Nephron (organoid): ENCODE data around the gene OLFM2.

Source experiments
- H3K27ac Mint-ChIP-seq, 3 experiments: 2 replicates each; pipeline ENCODE4 v1.8.0; 2020; ENCODE audit warnings: mixed read lengths in 3 of 3, mild to moderate bottlenecking in 2 of 3, moderate library complexity in 1 of 3
- H3K27me3 Mint-ChIP-seq: 2 replicates; pipeline ENCODE4 v1.8.0; 2021; ENCODE audit warnings: low read depth, mild to moderate bottlenecking, moderate library complexity, mixed read lengths
- H3K36me3 Mint-ChIP-seq: 2 replicates; pipeline ENCODE4 v1.8.0; 2020; ENCODE audit warnings: low read depth, mixed read lengths
- H3K4me1 Mint-ChIP-seq: 2 replicates; pipeline ENCODE4 v1.8.0; 2020; ENCODE audit warnings: mixed read lengths
- H3K4me3 Mint-ChIP-seq, 3 experiments: 2 replicates each; pipeline ENCODE4 v1.8.0; 2020; ENCODE audit warnings: mild to moderate bottlenecking in 3 of 3, mixed read lengths in 3 of 3, moderate library complexity in 2 of 3
- H3K9me3 Mint-ChIP-seq: 2 replicates; pipeline ENCODE4 v1.8.0; 2020; ENCODE audit warnings: mixed read lengths
- CTCF ChIP-seq, 3 experiments: fragments of 200-600 bp; sonication (generic); IDR thresholded peaks; one replicate each; pipeline ENCODE4 v1.5.0; 2021; ENCODE audit warnings: antibody characterized with exemption in 3 of 3; ENCODE audit not compliant: unreplicated experiment in 3 of 3

The OLFM2 gene

GRCh38 chr19:9969688-9969975 is 33.3 kb upstream of the OLFM2 start:
- H3K4me1 Mint-ChIP-seq: peaks cover 5% of the 10 kb centered on the region
- no peaks in the 10 kb centered on the region for H3K9me3 Mint-ChIP-seq
- H3K27ac Mint-ChIP-seq: no peak overlapping the region
- no peak overlapping the region for H3K4me3 Mint-ChIP-seq
- TF ChIP-seq CTCF (IDR thresholded peaks at IDR 0.05; ENCODE audit: unreplicated experiment in 3 of 3): no peak
- H3K27me3 Mint-ChIP-seq: peaks cover 48% of the 10 kb centered on the region
- no peaks in the 10 kb centered on the region for H3K36me3 Mint-ChIP-seq

- TF ChIP-seq CTCF (IDR thresholded peaks at IDR 0.05; ENCODE audit: unreplicated experiment in 3 of 3): no peak
- no peak overlapping the region for H3K4me3 Mint-ChIP-seq
- peaks cover 5% of the 10 kb centered on the region for H3K4me1 Mint-ChIP-seq
- H3K9me3 Mint-ChIP-seq: no peaks in the 10 kb centered on the region
- H3K27ac Mint-ChIP-seq: no peak overlapping the region
- peaks cover 50% of the 10 kb centered on the region for H3K27me3 Mint-ChIP-seq
- H3K36me3 Mint-ChIP-seq: no peaks in the 10 kb centered on the region
Measured at GRCh38 chr19:9968820-9969687, 32.7 kb upstream of the OLFM2 start.

GRCh38 chr19:9967326-9967725 is 31.0 kb upstream of the OLFM2 start:
- peaks cover 61% of the 10 kb centered on the region for H3K27me3 Mint-ChIP-seq
- no peak overlapping the region for H3K4me3 Mint-ChIP-seq
- H3K27ac Mint-ChIP-seq: peak overlapping the region in 1 of 3 experiments; percentile 1
- no peak for TF ChIP-seq CTCF (IDR thresholded peaks at IDR 0.05; ENCODE audit: unreplicated experiment in 3 of 3)
- H3K4me1 Mint-ChIP-seq: peaks cover 5% of the 10 kb centered on the region
- no peaks in the 10 kb centered on the region for H3K36me3 Mint-ChIP-seq
- no peaks in the 10 kb centered on the region for H3K9me3 Mint-ChIP-seq

- Mint-ChIP-seq H3K27ac (no peak overlapping the region), H3K27me3 (peaks cover 63% of the 10 kb centered on the region), H3K4me1 (peaks cover 5% of the 10 kb centered on the region), H3K9me3 (no peaks in the 10 kb centered on the region), H3K36me3 (no peaks in the 10 kb centered on the region), H3K4me3 (no peak overlapping the region)
- TF ChIP-seq CTCF (IDR thresholded peaks at IDR 0.05; ENCODE audit: unreplicated experiment in 3 of 3): no peak
Measured at GRCh38 chr19:9966448-9966847, 30.1 kb upstream of the OLFM2 start.

- peaks cover 62% of the 10 kb centered on the region for H3K27me3 Mint-ChIP-seq
- no peaks in the 10 kb centered on the region for H3K36me3 Mint-ChIP-seq
- no peak overlapping the region for H3K4me3 Mint-ChIP-seq
- peaks cover 5% of the 10 kb centered on the region for H3K4me1 Mint-ChIP-seq
- H3K9me3 Mint-ChIP-seq: no peaks in the 10 kb centered on the region
- TF ChIP-seq CTCF (IDR thresholded peaks at IDR 0.05; ENCODE audit: unreplicated experiment in 3 of 3): no peak
- no peak overlapping the region for H3K27ac Mint-ChIP-seq
Measured at GRCh38 chr19:9966024-9966423, 29.7 kb upstream of the OLFM2 start.
